HG03439 (cell line): ENCODE measurements around the gene FSIP1.

Experiments used
- ATAC-seq: cut with Tn5 transposase; IDR thresholded peaks from one replicate; pipeline ENCODE4 v1.9.1; 2021; ENCODE audit warnings: mild to moderate bottlenecking, moderate library complexity; ENCODE audit not compliant: unreplicated experiment

Gene FSIP1

DNA sequence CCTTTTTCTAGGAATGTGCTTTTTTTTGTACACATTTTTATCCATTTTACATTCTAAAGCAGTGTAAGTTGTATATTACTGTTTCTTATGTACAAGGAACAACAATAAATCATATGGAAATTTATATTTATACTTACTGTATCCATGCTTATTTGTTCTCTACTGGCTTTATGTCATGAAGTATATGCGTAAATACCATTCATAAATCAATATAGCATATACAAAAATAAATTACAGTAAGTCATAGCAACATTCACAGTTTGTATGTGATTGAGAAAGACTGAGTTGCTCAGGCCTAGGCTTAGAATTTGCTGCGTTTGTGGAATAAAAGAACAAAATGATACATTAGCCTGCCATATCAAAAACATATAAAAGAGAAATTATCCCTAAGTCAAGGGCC lies 185.3 kb downstream of the FSIP1 start:
- no peak for ATAC-seq

DNA sequence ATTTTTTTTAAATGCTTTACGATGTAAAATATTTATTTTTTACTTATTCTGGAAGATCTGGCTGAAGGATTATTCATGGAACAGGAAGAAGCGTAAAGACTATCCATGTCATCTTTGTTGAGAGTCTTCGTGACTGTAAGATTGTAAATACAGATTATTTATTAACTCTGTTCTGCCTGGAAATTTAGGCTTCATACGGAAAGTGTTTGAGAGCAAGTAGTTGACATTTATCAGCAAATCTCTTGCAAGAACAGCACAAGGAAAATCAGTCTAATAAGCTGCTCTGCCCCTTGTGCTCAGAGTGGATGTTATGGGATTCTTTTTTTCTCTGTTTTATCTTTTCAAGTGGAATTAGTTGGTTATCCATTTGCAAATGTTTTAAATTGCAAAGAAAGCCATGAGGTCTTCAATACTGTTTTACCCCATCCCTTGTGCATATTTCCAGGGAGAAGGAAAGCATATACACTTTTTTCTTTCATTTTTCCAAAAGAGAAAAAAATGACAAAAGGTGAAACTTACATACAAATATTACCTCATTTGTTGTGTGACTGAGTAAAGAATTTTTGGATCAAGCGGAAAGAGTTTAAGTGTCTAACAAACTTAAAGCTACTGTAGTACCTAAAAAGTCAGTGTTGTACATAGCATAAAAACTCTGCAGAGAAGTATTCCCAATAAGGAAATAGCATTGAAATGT lies 186.1 kb downstream of the FSIP1 start:
- ATAC-seq: no peak

DNA sequence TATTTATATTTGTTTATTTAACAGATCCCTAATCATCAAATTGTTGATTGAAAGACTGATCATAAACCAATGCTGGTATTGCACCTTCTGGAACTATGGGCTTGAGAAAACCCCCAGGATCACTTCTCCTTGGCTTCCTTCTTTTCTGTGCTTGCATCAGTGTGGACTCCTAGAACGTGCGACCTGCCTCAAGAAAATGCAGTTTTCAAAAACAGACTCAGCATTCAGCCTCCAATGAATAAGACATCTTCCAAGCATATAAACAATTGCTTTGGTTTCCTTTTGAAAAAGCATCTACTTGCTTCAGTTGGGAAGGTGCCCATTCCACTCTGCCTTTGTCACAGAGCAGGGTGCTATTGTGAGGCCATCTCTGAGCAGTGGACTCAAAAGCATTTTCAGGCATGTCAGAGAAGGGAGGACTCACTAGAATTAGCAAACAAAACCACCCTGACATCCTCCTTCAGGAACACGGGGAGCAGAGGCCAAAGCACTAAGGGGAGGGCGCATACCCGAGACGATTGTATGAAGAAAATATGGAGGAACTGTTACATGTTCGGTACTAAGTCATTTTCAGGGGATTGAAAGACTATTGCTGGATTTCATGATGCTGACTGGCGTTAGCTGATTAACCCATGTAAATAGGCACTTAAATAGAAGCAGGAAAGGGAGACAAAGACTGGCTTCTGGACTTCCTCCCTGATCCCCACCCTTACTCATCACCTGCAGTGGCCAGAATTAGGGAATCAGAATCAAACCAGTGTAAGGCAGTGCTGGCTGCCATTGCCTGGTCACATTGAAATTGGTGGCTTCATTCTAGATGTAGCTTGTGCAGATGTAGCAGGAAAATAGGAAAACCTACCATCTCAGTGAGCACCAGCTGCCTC lies 187.1 kb downstream of the FSIP1 start:
- no peak for ATAC-seq

DNA sequence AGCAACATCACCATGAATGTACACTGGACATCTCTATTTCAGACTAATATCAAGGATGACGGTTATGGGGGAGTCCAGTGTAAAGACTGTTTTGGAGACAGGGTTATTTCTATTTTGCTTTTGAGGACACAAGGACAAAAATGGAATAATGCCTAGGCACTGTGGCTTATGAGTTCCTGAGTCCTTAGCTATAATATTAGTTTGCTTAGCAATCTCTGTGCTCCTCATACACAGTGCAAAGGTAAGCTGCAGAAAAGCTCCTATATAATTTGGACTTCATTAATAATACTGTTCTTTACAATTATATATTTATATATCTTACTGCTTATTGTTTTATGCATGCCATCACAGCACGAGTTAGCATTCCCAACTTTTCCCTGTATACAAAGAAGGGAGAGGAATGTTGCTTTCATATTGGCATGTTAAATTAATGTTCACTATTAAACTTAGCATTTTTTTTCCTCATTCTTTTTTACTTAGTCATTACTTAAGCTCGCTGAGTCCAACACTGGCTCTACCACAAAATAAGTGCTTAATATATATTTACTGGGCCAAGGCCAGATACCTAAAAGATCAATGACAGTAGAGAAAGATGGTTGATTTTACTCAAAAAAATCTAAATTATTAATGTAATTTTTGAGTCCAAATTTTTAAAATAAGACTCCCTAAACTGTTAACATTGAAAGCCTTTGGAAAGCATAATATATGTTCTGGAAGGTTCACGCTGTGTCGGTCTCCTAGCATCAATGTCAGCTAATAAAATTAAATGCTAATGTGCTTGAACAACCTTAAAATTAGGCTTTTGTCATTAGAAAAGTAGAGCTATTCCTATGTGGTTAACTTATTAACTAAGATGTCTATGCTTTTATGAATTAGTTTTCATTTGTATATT lies 187.9 kb downstream of the FSIP1 start:
- no peak for ATAC-seq

DNA sequence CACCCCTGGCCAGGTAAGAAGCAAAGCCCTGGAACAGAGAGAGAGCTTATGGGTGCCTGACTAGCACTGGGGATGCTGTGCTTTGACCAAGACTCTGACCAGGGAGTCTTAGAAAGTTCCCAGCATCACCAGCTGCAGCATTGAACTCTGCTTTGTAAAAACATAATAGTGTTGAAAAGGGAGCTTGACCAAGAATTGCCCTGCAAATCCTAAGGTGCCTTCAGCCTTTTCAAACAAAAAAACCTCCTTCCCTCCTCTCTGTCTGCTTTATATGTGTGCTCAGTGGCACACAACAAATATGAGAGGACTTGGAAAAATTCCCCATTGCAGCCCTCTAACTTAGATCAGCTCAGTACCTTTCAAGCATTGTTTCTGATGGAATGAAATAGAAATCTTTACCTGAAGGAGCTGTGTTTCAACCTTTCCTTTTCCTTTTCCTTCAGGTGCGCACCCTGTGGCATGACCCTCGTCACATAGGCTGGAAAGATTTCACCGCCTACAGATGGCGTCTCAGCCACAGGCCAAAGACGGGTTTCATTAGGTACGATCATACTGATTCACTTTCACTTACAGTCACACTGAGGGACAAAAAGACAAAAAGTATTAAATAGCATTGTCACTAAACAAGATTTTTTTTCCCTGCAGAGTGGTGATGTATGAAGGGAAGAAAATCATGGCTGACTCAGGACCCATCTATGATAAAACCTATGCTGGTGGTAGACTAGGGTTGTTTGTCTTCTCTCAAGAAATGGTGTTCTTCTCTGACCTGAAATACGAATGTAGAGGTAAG lies 188.8 kb downstream of the FSIP1 start:
- ATAC-seq: no peak

DNA sequence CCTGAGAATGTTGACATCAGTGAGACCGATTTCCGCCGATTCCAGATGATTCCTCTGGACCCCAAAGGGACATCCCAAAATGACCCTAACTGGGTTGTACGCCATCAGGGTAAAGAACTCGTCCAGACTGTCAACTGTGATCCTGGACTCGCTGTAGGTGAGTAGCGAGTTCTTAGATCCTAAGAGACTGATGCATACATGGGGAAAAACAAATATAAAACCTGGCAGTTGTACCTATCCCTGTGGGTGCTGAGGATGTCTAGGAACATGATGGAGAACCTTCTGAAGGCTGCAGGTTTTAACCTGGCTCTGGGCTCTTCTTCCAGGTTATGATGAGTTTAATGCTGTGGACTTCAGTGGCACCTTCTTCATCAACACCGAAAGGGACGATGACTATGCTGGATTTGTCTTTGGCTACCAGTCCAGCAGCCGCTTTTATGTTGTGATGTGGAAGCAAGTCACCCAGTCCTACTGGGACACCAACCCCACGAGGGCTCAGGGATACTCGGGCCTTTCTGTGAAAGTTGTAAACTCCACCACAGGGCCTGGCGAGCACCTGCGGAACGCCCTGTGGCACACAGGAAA lies 189.5 kb downstream of the FSIP1 start:
- ATAC-seq: no peak

DNA sequence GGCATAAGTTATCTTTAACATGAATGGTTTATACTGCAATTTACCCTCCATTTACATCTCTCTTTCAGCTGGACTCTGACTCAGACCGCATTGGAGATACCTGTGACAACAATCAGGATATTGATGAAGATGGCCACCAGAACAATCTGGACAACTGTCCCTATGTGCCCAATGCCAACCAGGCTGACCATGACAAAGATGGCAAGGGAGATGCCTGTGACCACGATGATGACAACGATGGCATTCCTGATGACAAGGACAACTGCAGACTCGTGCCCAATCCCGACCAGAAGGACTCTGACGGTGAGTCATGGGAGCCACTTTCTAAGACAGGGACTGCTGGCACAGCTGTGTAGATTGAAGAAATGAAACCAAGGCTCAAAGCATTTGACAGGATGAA lies 190.1 kb downstream of the FSIP1 start:
- no peak for ATAC-seq

DNA sequence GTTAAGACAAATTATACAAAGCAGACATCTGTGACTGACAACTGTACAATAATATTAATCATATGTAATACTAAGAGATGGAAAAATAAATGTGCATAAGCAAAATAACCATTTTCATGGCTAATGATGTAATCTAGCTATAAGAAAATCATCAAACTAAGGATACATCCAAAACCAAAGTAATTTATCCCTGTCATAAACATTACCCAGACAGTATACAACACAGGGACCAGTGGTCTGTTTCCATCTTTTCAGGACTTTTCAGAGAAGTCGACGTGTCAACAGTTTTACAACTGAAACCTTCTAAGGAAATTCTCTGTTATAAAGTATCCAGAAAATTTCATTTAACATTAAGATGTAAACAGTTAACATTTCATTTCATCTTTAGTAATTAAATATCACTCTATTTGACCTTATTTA lies 190.7 kb downstream of the FSIP1 start:
- no peak for ATAC-seq

DNA sequence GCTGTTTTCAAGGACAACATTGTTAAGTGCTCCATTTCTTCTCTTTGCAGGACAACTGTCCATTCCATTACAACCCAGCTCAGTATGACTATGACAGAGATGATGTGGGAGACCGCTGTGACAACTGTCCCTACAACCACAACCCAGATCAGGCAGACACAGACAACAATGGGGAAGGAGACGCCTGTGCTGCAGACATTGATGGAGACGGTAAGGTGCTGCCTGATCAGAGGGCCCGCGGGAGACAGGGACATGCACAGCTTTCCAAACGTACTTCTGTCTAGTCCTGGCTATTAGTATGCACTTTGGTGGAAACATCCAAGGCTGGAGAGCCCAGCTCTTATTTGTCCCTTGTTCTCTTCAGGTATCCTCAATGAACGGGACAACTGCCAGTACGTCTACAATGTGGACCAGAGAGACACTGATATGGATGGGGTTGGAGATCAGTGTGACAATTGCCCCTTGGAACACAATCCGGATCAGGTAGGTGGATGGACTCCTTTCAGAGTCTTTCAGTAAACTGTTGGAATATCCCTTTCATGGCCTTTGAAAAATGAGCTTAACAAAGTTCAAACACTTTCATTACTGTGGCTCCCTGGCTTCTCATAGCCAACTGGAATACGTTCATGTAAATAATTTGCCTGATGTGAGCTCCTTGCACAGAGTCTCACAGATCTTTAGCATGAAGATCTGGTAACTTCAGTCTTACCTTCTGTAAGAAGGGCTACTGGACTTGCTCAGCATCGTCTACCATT lies 191.3 kb downstream of the FSIP1 start:
- ATAC-seq: no peak

DNA sequence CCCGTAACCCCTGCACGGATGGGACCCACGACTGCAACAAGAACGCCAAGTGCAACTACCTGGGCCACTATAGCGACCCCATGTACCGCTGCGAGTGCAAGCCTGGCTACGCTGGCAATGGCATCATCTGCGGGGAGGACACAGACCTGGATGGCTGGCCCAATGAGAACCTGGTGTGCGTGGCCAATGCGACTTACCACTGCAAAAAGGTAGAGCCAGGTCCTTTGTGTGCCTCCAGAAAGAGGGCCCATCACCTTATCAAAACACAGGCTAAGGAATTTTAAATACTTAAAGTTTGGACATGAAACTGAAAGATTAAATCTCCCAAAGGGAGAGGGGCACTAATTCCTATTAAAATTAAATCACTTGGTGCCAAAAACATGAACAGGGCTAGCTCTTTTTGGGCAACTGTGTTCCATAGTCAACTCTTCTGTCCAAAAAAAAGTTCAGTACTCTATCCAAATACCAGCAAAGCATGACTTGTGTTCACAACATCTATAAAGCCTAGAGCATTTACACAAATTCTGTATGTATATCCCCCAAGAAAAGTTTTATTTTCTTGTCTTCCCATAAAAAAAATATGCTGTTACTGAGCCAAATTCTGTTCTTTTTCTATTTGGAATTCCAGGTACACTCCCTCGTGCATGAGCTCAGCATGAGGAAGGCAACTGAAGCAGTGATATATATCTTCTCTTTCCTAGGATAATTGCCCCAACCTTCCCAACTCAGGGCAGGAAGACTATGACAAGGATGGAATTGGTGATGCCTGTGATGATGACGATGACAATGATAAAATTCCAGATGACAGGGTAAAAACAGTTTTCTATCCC lies 192.6 kb downstream of the FSIP1 start:
- no peak for ATAC-seq

DNA sequence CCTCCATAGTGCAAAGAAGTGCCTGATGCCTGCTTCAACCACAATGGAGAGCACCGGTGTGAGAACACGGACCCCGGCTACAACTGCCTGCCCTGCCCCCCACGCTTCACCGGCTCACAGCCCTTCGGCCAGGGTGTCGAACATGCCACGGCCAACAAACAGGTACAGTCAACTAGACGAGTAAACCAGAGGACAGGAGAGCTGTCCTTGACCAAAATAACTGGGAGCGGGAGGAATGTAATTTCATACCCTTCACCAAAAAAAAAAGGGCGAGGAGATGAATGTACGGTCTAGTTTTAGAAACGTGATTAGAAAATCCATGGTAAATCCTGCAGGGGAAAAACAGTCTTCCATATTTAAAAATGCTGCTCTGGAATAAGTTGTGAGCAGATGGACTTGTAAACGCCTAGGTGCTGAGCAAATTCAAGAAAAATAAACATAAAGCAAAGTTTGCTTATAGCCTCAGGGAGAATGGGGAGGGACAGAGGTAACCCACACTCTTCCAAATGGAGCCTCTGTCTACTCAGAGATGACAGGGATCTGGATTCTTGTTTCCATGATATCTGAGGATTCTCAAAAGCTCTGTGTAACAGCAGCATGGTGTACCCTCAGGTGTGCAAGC lies 193.3 kb downstream of the FSIP1 start:
- no peak for ATAC-seq

DNA sequence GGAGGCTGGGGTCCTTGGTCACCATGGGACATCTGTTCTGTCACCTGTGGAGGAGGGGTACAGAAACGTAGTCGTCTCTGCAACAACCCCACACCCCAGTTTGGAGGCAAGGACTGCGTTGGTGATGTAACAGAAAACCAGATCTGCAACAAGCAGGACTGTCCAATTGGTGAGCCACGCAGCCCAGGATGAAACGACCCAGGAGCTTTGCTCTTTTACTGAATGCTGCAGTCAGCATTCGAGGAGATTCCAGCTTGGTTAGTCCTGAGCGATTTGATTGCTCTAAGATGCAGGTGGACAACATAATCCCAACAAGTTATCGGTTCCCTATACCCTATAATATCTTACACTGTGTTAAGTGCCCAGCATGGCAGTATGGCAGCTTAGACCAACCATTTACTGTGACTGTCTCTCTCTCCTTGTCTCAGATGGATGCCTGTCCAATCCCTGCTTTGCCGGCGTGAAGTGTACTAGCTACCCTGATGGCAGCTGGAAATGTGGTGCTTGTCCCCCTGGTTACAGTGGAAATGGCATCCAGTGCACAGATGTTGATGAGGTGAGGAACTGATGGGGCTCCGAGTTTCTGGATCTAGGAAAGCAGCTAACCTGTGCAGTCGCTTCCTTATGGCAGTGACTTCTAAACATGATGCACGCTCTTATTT lies 194.0 kb downstream of the FSIP1 start:
- ATAC-seq: no peak

DNA sequence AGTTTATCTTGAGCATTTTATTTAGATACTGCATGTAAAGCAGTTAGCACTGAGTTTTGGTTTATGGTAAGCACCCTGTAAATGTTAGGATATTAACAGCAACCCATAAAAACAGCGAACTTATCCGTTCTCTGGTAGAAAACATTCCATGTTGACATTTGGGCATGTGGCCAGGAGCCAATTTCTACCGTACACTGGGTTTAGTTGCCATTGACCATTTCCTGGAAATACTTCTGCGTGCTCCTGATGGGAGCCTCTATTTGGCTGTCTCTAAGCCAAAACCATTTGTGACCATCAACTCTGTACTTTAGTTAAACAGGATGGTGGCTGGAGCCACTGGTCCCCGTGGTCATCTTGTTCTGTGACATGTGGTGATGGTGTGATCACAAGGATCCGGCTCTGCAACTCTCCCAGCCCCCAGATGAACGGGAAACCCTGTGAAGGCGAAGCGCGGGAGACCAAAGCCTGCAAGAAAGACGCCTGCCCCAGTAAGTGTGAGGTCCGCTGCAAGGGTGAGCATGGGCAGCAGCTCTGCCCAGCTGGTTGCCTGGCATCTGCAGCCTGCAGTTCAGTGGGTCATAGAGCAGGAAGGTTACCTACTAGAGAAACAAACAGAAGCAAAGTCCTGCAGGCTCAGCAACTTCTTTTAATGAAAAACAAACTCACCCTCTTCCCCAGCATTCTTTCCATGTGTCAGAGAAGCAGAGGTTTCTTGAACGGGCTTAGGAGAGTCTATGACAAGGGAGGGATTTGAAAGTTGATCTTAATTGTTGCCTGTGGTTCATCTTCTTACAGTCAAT lies 194.7 kb downstream of the FSIP1 start:
- ATAC-seq: no peak

DNA sequence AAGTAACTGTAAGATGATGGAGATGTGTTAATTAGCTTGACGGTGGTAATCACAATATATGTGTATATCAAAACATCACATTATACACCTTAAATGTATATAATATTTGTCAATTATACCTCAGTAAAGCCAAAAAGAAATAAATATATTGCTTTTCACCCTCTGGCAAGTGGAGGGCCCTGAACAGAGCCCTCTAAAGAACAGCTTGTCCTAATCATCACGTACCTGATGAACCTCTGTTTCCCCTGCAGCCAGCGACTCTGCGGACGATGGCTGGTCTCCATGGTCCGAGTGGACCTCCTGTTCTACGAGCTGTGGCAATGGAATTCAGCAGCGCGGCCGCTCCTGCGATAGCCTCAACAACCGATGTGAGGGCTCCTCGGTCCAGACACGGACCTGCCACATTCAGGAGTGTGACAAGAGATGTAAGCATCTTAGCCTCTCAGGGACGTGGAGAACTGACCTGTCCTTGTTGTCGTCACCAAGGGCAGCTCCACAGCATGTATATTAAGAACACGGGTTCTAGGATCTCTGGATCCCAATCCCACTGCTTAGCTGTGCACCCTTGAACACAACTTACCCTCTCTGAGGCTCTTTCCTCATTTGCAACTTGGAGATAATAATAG lies 195.4 kb downstream of the FSIP1 start:
- ATAC-seq: no peak

DNA sequence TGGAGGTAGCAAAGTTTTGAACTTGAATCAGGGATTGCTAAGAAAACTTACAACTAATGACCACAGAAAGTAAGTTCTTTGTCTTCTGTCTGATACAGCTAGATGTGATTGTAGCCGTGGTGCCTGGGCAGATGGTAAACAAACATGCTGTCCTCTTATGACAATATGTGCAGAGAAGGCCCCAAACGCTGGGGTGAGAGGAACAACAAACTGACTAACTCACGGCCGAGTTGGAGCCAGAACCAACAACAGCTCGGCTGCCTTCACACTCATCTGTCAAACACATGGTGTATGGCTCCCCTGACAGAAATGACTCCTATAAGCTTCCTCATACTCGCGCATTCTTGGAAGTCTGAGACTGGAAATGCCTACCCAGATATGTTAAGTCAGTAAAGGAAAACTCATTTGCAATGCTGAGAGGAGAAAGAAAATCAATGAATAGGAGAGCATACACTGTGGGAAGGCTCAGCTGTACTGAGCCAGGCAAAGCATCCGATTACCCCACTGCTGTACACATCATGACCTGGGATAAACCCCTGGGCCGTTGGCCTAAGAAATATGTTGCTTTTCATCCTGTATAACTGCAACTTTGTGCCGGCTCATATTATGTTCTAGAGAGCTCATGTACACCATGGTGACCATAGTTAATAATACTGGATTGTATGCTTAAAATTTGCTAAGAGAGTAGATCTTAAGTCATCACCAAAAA lies 196.1 kb downstream of the FSIP1 start:
- ATAC-seq: no peak

DNA sequence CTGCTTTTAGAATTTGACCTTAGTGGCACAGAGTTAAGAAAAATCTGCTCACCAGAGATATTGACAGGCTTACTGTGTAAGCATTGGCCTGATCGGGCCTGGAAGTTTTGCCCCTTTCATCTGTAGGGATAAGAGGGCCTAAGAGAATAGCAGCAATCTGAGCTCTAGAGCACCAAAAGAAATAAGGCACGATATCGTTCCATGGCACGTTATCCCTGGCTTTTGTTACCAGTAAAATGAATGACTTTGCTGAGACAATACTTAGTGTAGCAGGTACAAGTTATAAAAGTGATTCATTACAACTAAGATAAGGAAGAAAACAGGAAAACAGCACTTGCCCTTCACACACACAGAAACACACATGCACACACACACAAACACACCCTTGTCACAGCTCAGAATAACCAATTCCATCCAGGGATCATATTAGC lies 196.8 kb downstream of the FSIP1 start:
- ATAC-seq: no peak
